ENCODE data around the gene MB.
"Not testable (repeated sequence)": the region's sequence is repeated elsewhere in the genome, so short reads cannot be mapped to it uniquely, and the experiment has no call there.

The MB gene

GRCh38 chr22:35629406-35630216, 12.5 kb upstream of the MB start:
- no peaks in the 10 kb centered on the region for H3K36me3 ChIP-seq
- no peak for DNase-seq
- no peak overlapping the region for H3K4me3 ChIP-seq (ENCODE audit: low read depth, low read length)
- no peak for TF ChIP-seq CTCF (IDR thresholded peaks at IDR 0.05; ENCODE audit: low read depth, low read length)
- no peak overlapping the region for H3K27ac ChIP-seq
- H3K9me3 ChIP-seq (ENCODE audit: severe bottlenecking): no peaks in the 10 kb centered on the region
- peaks cover 2% of the 10 kb centered on the region for H3K27me3 ChIP-seq (ENCODE audit: insufficient read depth, low read depth, severe bottlenecking)

- Histone ChIP-seq H3K27me3 (ENCODE audit: insufficient read depth, low read depth, severe bottlenecking) (peaks cover 2% of the 10 kb centered on the region), H3K9me3 (ENCODE audit: severe bottlenecking) (no peaks in the 10 kb centered on the region), H3K27ac (no peak overlapping the region), H3K36me3 (no peaks in the 10 kb centered on the region), H3K4me3 (ENCODE audit: low read depth, low read length) (no peak overlapping the region)
- no peak for DNase-seq
- no peak for TF ChIP-seq CTCF (IDR thresholded peaks at IDR 0.05; ENCODE audit: low read depth, low read length)
These were observed 11.6 kb upstream of the MB start for GRCh38 chr22:35628732-35629131.

- H3K4me3 ChIP-seq (ENCODE audit: low read depth, low read length): peak overlapping the region; percentile 36
These were observed 10.3 kb upstream of the MB start for GRCh38 chr22:35627267-35628041.

GRCh38 chr22:35625763-35626432, 8.8 kb upstream of the MB start:
- no peak for TF ChIP-seq CTCF (IDR thresholded peaks at IDR 0.05; ENCODE audit: low read depth, low read length)
- peaks cover 2% of the 10 kb centered on the region for H3K27me3 ChIP-seq (ENCODE audit: insufficient read depth, low read depth, severe bottlenecking)
- H3K9me3 ChIP-seq (ENCODE audit: severe bottlenecking): no peaks in the 10 kb centered on the region
- no peaks in the 10 kb centered on the region for H3K36me3 ChIP-seq
- no peak overlapping the region for H3K4me3 ChIP-seq (ENCODE audit: low read depth, low read length)
- DNase-seq: no peak
- H3K27ac ChIP-seq: no peak overlapping the region

More at GRCh38 chr22:35627267-35628041, 10.3 kb upstream of the MB start:
- DNase-seq: peak; percentile 80
- Histone ChIP-seq H3K9me3 (ENCODE audit: severe bottlenecking) (no peaks in the 10 kb centered on the region), H3K36me3 (no peaks in the 10 kb centered on the region), H3K27me3 (ENCODE audit: insufficient read depth, low read depth, severe bottlenecking) (peaks cover 2% of the 10 kb centered on the region), H3K27ac (no peak overlapping the region)
- peak; percentile 57 for TF ChIP-seq CTCF (IDR thresholded peaks at IDR 0.05; ENCODE audit: low read depth, low read length)

- Histone ChIP-seq H3K9me3 (ENCODE audit: severe bottlenecking) (no peaks in the 10 kb centered on the region), H3K27ac (no peak overlapping the region), H3K4me3 (ENCODE audit: low read depth, low read length) (no peak overlapping the region), H3K36me3 (no peaks in the 10 kb centered on the region), H3K27me3 (ENCODE audit: insufficient read depth, low read depth, severe bottlenecking) (peaks cover 2% of the 10 kb centered on the region)
- no peak for TF ChIP-seq CTCF (IDR thresholded peaks at IDR 0.05; ENCODE audit: low read depth, low read length)
- no peak for DNase-seq
These were observed 7.4 kb upstream of the MB start for GRCh38 chr22:35624547-35624946.

GRCh38 chr22:35623885-35624284, 6.8 kb upstream of the MB start:
- not testable (repeated sequence) for H3K4me3 ChIP-seq (ENCODE audit: low read depth, low read length); H3K27me3 ChIP-seq (ENCODE audit: insufficient read depth, low read depth, severe bottlenecking); H3K36me3 ChIP-seq; DNase-seq; H3K27ac ChIP-seq; H3K9me3 ChIP-seq (ENCODE audit: severe bottlenecking)
